DMS53 treated with DMSO at 0.1 percent for 48 hours (cell line): Measurements from ENCODE around the gene RSRC2.
"Not testable (repeated sequence)": the region's sequence is repeated elsewhere in the genome, so short reads cannot be mapped to it uniquely, and the experiment has no call there.

Experiments
- DNase-seq: peaks from one replicate; lab custom pipeline; 2025; ENCODE audit not compliant: unreplicated experiment; lab: John Stamatoyannopoulos, UW

RSRC2 gene, protein sequence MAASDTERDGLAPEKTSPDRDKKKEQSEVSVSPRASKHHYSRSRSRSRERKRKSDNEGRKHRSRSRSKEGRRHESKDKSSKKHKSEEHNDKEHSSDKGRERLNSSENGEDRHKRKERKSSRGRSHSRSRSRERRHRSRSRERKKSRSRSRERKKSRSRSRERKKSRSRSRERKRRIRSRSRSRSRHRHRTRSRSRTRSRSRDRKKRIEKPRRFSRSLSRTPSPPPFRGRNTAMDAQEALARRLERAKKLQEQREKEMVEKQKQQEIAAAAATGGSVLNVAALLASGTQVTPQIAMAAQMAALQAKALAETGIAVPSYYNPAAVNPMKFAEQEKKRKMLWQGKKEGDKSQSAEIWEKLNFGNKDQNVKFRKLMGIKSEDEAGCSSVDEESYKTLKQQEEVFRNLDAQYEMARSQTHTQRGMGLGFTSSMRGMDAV

DNA sequence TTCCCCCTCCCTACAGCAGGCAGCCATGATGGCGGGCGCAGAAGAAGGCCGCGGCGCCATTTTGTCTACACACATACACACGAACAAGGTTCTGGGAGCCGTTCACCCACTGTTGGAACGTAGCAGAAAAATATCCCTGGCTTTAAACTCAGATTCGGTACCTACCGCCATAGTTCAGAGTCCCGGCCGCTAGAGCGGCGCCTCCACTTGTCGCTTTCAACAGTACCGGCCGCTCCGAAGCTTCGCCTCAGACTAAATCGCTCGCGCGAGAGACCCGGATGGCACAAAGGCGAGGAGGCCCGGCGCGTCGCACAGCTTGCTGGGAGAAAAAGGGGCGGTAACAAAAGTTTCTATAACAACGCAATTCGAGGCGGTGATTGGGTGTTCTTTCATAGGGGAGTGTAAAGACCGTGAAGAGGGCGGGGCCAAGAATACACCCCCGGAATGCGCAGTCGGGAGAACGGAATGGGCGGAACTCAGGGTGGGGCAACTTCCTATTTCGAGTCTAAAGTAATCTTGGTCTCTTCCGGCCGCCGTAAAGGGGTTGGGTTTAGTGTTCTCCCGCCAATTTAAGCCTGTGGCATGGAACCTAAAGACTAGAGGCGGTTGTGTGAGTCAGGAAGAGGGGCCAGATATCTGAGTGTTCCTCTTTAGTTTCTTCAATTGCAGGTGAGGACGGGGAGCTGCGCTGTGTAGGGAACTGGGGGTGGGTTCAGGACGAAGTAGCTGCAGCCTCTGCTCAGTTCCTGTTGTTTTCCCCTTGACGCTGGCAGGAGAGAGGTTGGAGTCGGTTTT is at the start of gene RSRC2, which contains the start of gene KNTC1:
TSS of gene RSRC2 (minus strand) at position 254 of the 795 bp plus-strand sequence. CDS start at position 171, 83 bp downstream.
TSS of gene KNTC1 (plus strand) at position 567 of the 795 bp plus-strand sequence. CDS start 2,815 bp downstream, outside the sequence.
- DNase-seq = peak; percentile 99

DNA sequence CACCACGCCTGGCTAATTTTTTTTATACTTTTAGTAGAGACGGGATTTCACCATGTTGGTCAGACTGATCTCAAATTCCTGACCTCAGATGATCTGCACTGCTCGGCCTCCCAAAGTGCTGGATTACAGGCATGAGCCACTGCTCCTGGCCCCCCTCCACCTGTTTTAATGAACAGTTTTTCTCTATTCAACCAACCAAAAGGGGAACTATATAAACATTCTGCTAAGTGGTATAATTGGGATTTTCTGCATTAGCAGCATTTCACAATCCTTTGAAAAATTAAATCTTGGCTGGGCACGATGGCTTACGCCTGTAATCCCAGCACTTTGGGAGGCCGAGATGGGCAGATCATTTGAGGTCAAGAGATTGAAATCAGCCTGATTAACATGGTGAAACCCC is 45.1 kb upstream of the RSRC2 start:
- DNase-seq = no peak

DNA sequence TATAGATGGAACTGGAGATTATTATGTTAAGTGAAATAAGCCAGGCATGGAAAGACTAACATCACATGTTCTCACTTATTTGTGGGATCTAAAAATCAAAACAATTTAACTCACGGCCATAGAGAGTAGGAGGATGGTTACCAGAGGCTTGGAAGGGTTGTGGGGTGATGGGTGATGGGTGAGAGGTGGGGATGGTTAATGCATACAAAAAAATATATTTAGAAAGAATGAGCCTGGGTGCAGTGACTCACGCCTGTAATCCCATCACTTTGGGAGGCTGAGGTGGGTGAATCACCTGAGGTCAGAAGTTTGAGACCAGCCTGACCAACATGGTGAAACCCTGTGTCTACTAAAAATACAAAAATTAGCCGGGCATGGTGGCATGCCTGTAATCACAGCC is 43.3 kb upstream of the RSRC2 start:
- not testable (repeated sequence) for DNase-seq

DNA sequence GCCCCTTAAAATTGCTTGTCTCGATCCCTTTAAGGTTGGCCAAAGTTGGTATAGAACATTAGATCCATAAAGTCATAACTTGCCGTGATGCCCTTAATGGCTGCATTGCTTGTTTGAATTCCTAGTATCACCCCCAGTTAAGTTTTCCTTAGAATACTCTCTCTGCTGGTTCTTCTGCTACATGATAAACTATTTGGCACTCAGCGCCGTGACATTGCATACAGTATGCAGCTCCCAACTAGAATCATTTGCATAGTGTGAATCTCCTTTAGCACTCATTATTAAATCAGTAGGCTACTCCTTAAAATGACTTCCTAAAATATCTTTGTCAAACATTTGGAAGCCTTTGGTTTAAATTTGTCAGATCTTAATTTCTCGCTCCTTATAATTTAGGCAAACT is 42.6 kb upstream of the RSRC2 start:
- DNase-seq = no peak

DNA sequence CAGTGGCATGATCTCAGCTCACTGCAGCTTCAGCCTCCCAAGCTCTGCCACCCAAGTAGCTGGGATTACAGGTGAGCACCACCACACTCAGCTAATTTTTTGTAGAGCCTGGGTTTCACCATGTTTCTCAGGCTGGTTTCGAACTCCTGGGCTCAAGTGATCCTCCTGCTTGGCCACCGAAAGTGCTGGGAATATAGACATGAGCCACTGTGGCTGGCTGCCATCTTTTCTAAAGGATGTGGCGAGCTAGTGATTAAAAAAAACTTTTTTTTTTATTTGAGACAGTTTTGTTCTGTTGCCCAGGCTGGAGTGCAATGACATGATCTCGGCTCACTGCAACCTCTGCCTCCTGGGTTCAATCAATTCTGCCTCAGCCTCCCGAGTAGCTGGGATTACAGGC is 40.1 kb upstream of the RSRC2 start:
- DNase-seq = not testable (repeated sequence)

DNA sequence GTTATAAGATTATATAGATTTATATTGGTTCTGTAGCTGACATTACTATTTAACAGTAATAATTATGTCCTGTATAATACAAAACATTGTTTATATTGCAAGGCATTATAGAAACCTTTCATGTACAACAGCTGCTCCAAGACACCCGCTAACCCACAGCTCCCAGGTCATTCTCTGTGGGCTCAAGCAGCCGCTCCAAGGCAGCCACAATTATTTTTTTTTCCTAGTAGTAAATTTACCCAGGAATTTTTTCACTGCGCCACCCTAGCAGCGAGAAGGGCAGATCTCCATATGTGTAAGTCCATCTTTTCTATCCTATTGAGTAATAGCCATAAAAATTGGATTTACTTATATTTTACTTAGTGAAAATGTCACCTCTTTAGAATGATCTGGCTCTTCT is 36.6 kb upstream of the RSRC2 start:
- no peak for DNase-seq

DNA sequence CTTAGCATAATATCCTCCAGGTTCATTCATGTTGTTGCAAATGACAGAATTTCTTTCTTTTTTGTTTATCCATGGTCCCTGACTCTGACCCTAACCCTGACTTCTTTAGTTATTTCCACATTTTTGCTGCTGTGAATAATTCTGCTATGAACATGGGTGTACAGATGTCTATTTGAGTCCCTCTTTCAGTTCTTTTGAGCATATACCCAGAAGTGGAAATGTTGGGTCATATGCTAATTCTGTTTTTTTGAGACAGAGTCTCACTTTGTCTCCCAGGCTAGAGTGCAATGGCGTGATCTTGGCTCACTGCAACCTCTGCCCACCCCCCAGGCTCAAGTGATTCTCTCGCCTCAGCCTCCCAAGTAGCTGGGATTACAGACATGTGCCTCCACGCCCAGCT is 33.4 kb upstream of the RSRC2 start:
- DNase-seq = no peak

DNA sequence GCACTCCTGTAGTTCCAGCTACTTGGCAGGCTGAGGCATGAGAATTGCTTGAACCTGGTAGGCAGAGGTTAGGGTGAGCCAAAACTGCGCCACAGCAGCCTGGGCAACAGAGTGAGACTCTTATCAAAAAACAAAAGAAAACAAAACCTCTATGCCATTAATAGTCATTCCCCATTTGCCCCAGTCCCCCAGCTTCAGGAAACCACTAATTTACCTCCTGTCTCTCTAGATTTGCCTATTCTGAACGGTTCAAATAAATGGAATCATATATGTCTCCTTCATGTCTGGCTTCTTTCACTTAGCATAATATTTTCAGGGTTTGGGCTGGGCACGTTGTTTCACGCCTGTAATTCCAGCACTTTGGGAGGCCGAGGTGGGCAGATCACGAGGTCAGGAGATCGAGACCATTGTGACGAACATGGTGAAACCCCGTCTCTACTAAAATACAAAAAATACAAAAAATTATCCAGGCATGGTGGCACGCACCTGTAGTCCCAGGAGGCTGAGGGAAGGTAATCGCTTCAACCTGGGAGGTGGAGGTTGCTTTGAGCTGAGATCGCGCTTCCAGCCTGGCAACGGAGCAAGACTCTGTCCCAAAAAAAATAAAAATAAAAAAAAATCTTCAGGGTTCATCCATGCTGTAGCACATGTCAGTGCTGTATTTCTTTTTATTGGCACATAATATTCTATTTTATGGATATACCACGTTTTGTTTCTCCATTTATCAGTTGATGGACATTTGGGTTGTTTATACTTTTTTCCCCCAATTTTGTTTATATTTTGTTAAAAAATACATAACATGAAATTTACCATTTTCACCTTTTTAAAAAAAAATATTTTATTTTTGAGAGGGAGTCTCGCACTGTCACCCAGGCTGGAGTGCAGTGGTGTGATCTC is 32.3 kb upstream of the RSRC2 start:
- no peak for DNase-seq

DNA sequence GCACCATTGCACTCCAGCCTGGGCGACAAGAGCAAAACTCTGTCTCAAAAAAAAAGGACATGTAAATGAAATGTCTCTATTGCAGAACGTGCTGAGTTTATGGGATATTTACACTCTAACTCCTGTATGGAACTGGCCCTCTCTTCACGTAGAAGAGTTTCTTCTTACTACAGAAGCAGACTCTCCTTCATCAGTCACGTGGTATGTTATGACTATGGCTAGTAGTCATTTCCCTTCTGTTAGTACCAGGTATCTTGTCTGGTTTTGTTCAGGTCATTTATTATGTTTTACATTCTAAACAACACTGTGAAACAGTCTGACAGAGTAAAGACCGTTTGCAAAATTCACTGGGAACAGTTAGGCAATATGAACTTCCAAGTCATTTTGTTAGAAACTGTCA is 20.6 kb upstream of the RSRC2 start:
- DNase-seq = no peak

DNA sequence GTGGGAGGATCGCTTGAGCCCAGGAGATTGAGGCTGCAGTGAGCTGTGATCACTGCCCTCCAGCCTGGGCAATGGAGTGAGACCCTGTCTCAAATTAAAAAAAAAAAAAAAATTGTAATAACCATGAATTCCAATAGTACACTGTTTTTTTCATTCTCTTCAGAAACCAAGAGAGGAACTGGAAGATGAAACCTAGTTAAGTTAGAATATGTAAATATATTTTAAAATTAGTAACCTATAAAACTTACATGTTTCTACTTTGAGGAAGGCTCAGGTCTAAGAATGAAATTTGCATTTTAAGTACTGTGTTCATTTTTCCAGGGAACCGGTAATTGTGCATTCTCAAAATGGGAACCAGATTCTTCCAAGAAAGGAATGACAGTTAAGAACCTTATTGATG is 19.1 kb upstream of the RSRC2 start:
- no peak for DNase-seq

DNA sequence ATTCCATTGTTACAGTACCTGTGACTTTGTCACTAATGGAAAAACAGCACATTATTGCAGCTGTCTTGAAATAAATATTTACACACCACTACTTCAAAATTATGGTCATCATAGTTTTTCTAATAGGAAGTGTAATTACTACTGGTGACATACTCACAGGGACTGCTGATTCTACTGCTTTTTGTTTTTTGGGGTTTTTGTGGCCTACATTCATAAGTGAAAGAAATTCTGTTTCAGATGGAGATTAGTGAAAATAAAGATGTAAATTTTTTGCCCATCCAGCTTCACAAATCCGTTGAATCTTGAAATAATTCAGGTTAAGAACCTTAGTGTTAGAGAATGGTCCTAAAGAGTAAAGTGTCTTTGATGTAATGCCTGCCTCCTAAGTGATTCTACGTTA is 17.8 kb upstream of the RSRC2 start:
- DNase-seq = no peak

DNA sequence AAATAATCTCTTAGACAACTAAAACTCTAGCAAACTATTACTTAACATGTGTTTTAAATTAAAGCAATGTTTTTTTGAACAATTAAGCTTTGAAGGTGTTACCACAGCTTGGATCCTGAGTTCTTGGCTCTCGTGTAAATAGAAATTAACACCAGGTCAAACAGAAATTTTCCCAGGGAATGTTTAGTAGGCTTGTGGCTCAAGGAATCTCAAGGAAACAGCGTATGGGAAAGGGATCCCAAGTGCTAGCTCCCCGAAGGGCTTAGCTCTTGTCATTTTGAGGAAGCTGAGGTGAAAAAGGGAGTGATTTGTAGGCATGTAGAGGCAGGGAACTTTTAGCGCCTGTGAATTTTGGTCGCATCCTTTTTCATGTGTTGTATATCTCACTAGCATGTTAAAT is 11.8 kb upstream of the RSRC2 start:
- DNase-seq = no peak

DNA sequence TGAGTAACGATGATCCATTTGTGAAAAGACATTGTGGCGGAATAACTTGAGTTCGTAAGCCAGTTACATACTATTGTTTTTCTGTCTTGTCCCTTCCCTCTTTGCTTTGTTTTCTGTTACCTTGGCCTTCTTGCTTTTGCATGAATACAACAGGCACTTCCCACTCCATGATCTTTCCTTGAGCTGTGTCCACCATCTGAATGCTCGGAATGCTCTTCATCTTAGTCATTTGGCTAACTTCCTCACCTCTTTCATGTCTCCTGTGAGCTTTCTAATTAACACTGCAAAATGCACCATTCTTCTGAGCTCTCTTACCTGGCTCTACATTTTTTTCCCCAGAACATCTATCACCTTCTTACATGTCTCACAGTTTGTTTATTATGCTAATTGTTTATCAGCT is 10.3 kb upstream of the RSRC2 start:
- DNase-seq = no peak

DNA sequence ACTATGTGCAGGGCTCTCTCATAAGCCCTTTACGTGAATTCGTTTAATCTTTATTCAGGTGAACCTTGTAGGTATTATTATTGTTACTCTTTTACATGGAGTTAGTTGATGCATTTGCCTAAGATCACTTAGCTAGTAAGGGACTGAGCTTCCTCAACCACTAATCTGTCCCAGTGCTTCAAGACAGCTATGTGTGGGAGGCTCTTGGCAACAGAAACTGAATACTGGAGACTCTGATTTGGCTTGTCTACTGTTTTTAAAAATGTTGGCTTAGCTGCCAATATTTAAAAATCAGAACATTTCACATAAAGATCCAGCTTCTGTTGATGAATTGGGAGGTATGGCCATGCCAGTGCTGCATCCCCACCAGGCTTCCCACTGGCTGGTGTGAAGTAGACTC is 7.1 kb upstream of the RSRC2 start:
- no peak for DNase-seq

DNA sequence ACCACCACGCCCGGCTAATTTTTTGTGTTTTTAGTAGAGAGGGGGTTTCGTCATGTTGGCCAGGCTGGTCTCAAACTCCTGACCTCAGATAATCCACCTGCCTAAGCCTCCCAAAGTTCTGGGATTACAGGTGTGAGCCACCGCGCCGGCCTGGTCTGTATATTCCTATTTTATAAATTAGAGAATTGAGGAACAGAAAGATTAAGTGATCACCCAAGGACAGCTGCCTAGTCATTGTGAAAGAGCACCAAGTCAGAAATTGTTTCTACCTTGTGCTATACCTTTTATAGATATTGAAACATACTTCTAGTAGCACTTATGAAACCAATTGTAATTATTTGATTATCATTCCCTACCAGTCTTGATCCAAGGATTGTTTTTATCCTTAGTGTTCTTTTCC is 2.3 kb upstream of the RSRC2 start:
- DNase-seq = no peak

DNA sequence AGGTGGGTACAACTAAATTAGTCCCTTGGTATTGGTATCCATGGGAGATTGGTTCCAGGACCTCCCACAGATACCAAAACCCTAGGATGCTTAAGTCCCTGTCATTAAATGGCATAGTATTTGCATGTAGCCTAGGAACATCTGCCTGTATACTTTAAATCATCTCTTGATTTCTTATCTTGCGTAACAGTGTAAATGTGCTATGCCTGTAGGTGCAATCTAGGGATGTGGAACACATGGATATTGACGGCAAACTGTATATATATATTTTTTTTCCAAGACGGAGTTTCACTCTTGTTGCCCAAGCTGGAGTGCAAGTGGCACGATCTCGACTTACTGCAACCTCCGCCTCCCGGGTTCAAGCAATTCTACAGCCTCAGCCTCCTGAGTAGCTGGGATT is 1.8 kb upstream of the RSRC2 start:
- no peak for DNase-seq

DNA sequence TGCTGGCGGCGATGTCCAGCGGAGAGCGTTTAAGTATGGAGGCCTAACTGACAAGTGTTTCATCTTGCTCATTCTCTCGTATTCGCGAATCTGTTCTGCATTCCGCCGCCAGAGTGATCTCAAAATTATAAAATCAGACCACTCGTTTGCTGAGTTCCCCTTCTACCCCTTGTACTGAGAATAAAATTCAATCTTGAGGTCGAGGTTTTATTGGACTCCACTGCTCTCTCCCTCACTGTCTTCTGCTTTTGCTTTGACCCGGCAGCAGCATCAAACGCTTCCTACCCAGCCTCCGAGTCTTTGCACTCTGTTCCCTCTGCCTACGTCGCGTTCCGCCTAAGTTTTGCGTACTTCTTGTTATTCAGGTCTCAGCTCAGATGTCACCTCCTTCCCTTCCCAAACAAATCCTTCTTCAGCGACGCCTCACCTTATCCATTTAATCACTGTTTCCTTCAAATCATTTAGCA is 775 bp upstream of the RSRC2 start:
- no peak for DNase-seq

DNA sequence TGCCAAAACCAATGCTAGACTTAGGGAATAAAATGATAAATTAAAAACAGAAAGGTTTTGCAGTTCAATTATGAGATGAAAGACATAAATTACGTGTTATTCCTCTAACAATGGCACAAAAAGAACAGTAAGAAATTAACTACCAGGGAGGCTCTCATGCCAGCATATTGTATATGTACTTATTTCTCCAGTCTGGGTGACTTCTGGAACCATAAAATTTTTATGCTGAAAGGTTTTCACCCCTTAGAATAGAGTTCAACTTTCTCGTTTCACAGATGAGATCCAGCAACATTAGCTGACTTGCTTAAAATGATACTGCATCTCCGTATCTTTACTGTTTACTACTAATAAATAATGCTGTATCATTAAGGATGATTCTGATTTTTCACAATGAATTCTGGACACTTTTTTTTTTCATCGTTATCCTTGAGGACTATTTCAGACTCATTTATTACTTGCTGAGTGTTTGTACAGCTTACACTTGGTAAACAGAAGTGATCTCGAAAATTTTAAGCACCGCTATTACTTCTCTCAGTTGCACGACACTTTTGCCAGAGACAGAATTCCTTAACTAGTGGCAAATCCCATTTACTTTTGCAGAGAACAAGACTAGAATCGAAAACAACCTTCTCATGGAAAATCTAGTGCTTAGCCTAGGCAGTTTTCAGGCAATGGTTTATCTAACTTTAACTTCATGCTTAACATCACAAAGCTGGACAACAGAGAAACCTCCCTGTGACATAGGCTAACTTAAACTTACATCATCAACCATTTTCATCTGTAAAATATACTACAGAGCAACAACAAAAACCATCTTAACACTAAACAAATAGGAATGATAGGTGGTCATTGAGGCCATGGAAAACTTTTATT is 2.7 kb downstream of the RSRC2 start:
- DNase-seq = no peak

DNA sequence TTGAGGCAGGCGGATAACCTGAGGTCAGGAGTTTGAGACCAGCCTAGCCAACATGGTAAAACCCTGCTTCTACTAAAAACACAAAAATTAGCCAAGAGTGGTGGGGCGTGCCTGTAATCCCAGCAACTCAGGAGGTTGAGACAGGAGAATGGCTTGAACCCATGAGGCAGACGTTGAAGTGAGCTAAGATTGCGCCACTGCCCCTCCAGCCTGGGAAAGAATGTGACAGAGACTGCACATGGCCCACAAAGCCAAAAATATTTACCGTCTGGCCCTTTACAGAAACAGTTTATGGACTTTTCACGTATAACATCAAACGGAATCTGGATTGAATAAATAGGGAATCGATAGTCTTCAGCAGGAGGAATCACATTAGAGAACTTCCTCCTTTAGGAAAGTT is 3.5 kb downstream of the RSRC2 start:
- no peak for DNase-seq

DNA sequence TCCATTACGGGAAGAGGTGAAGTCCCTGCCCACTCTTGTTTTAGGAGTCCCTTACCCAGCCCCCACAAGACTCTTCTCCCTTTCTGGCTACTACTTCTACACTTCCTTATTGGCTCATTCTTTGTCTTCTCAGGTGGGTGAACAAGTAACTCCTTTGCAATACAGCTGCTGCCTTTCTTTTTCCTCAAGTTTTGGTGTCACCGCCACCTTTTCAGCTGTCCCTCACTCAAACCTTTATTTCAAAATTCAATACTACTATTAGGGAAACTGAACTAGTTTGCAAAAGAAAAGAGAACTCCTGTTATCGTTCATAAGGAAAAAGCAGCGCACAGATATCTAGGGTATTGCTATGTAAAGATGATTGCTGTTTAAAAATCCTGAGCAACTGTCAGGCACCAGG is 6.1 kb downstream of the RSRC2 start:
- no peak for DNase-seq
